H9 (cell line): ENCODE results near the gene CTLA4. TPM values are rescaled to one million over a fixed set of nuclear protein-coding genes. Genes with fewer than 3 reads are reported as not detected.

Source experiments
- DNase-seq: peaks from one replicate; pipeline ENCODE4 v3.0.0-alpha.2; 2017
- H2AFZ ChIP-seq: one replicate; pipeline ENCODE4 v1.6.1; 2013; ENCODE audit warnings: mild to moderate bottlenecking, low read length, control low read depth, moderate library complexity
- H2AK5ac ChIP-seq: 2 replicates; pipeline ENCODE4 v1.6.1; 2013; ENCODE audit warnings: low read length, control low read depth, mixed read lengths; ENCODE audit not compliant: insufficient read length
- H2BK120ac ChIP-seq: one replicate; pipeline ENCODE4 v1.6.1; 2013; ENCODE audit warnings: low read depth, mild to moderate bottlenecking, low read length, control low read depth, inconsistent platforms; ENCODE audit not compliant: poor library complexity, severe bottlenecking
- H2BK12ac ChIP-seq: 2 replicates; pipeline ENCODE4 v1.6.1; 2013; ENCODE audit warnings: low read length, control low read depth, mixed read lengths, low read depth; ENCODE audit not compliant: insufficient read length
- H2BK15ac ChIP-seq: 2 replicates; pipeline ENCODE4 v1.6.1; 2013; ENCODE audit warnings: low read depth, low read length, control low read depth
- H2BK20ac ChIP-seq: one replicate; pipeline ENCODE4 v1.6.1; 2013; ENCODE audit warnings: low read depth, mild to moderate bottlenecking, low read length, control low read depth, inconsistent platforms; ENCODE audit not compliant: poor library complexity, severe bottlenecking
- H2BK5ac ChIP-seq: 2 replicates; pipeline ENCODE4 v1.6.1; 2013; ENCODE audit warnings: low read length, control low read depth, mixed read lengths; ENCODE audit not compliant: insufficient read length
- H3K14ac ChIP-seq: 2 replicates; pipeline ENCODE4 v1.6.1; 2013; ENCODE audit warnings: low read length, control low read depth; ENCODE audit not compliant: insufficient read depth
- H3K18ac ChIP-seq: 2 replicates; pipeline ENCODE4 v1.6.1; 2013; ENCODE audit warnings: low read depth, mild to moderate bottlenecking, mixed read lengths, low read length, control low read depth; ENCODE audit not compliant: insufficient read length
- H3K23ac ChIP-seq: 2 replicates; pipeline ENCODE4 v1.6.1; 2013; ENCODE audit warnings: low read length, control low read depth, mixed read lengths, low read depth; ENCODE audit not compliant: insufficient read length
- H3K23me2 ChIP-seq: 2 replicates; pipeline ENCODE4 v1.6.1; 2013; ENCODE audit warnings: low read depth, mild to moderate bottlenecking, mixed read lengths, low read length, control low read depth; ENCODE audit not compliant: insufficient read length, poor library complexity, severe bottlenecking
- H3K27ac ChIP-seq: 2 replicates; pipeline ENCODE4 v1.5.1; 2013; ENCODE audit warnings: low read length, control low read depth, mixed read lengths, low read depth; ENCODE audit not compliant: insufficient read length
- H3K27me3 ChIP-seq: 2 replicates; pipeline ENCODE4 v1.6.1; 2013; ENCODE audit warnings: low read length, control low read depth, inconsistent platforms; ENCODE audit not compliant: insufficient read depth
- H3K4ac ChIP-seq: 2 replicates; pipeline ENCODE4 v1.6.1; 2013; ENCODE audit warnings: low read depth, mild to moderate bottlenecking, control low read depth, inconsistent platforms, low read length, moderate library complexity
- H3K4me1 ChIP-seq: 2 replicates; pipeline ENCODE4 v1.6.1; 2013; ENCODE audit warnings: low read length, control low read depth, inconsistent platforms; ENCODE audit not compliant: insufficient read depth
- H3K4me2 ChIP-seq: 2 replicates; pipeline ENCODE4 v1.6.1; 2013; ENCODE audit warnings: low read length, control low read depth, mixed read lengths; ENCODE audit not compliant: insufficient read length, insufficient read depth
- H3K56ac ChIP-seq: 2 replicates; pipeline ENCODE4 v1.6.1; 2013; ENCODE audit warnings: low read depth, mild to moderate bottlenecking, mixed read lengths, low read length, control low read depth; ENCODE audit not compliant: insufficient read length
- H3K79me1 ChIP-seq: 2 replicates; pipeline ENCODE4 v1.6.1; 2013; ENCODE audit warnings: low read depth, mild to moderate bottlenecking, moderate library complexity, low read length, control low read depth, inconsistent platforms; ENCODE audit not compliant: insufficient read depth, poor library complexity, severe bottlenecking
- H3K79me2 ChIP-seq: 2 replicates; pipeline ENCODE4 v1.6.1; 2013; ENCODE audit warnings: low read length, control low read depth, inconsistent platforms; ENCODE audit not compliant: insufficient read depth
- H3K9ac ChIP-seq: 2 replicates; pipeline ENCODE4 v1.6.1; 2013; ENCODE audit warnings: low read length, control low read depth, mixed read lengths; ENCODE audit not compliant: insufficient read length; ENCODE audit errors: extremely low read depth
- H3K9me3 ChIP-seq: one replicate; pipeline ENCODE4 v1.6.1; 2013; ENCODE audit warnings: low read depth, low read length, inconsistent platforms; ENCODE audit not compliant: control insufficient read depth
- H3T11ph ChIP-seq: one replicate; pipeline ENCODE4 v1.6.1; 2013; ENCODE audit warnings: mild to moderate bottlenecking, low read length, control low read depth, inconsistent platforms
- H4K20me1 ChIP-seq: one replicate; pipeline ENCODE4 v1.6.1; 2013; ENCODE audit not compliant: control insufficient read depth, insufficient read length, insufficient read depth
- H4K5ac ChIP-seq: 2 replicates; pipeline ENCODE4 v1.6.1; 2013; ENCODE audit warnings: low read depth, mild to moderate bottlenecking, mixed read lengths, low read length, control low read depth; ENCODE audit not compliant: insufficient read length
- H4K8ac ChIP-seq: replicated peaks from 2 replicates; pipeline ENCODE4 v1.6.1; 2013; ENCODE audit warnings: low read length, control low read depth, mixed read lengths, low read depth; ENCODE audit not compliant: insufficient read length
- H4K91ac ChIP-seq: 2 replicates; pipeline ENCODE4 v1.6.1; 2013; ENCODE audit warnings: low read depth, mild to moderate bottlenecking, moderate library complexity, mixed read lengths, low read length, control low read depth; ENCODE audit not compliant: insufficient read length
- H3K27ac Mint-ChIP-seq, 3 experiments: 2 replicates in 2 of 3; 3 replicates in 1 of 3; pipeline ENCODE4 v1.8.0; 2020 to 2021; ENCODE audit warnings: mixed read lengths in 3 of 3, mild to moderate bottlenecking in 1 of 3, moderate library complexity in 1 of 3
- H3K27me3 Mint-ChIP-seq: 2 replicates; pipeline ENCODE4 v1.8.0; 2021; ENCODE audit warnings: low read depth, mild to moderate bottlenecking, moderate library complexity, mixed read lengths
- H3K36me3 Mint-ChIP-seq, 3 experiments: 2 replicates in 2 of 3; 3 replicates in 1 of 3; pipeline ENCODE4 v1.8.0; 2020 to 2021; ENCODE audit warnings: low read depth in 3 of 3, mixed read lengths in 3 of 3; ENCODE audit not compliant: insufficient read depth in 1 of 3
- H3K4me1 Mint-ChIP-seq, 2 experiments: 2 replicates each; pipeline ENCODE4 v1.8.0; 2020; ENCODE audit warnings: mixed read lengths in 2 of 2
- H3K4me3 Mint-ChIP-seq, 2 experiments: 2 replicates in 1 of 2; 3 replicates in 1 of 2; pipeline ENCODE4 v1.8.0; 2020 to 2021; ENCODE audit warnings: mild to moderate bottlenecking in 2 of 2, mixed read lengths in 2 of 2, moderate library complexity in 1 of 2
- H3K9me3 Mint-ChIP-seq, 2 experiments: 2 replicates in 1 of 2; 3 replicates in 1 of 2; pipeline ENCODE4 v1.8.0; 2020; ENCODE audit warnings: mild to moderate bottlenecking in 2 of 2, mixed read lengths in 2 of 2, moderate library complexity in 1 of 2
- CTCF ChIP-seq: fragments of 200-600 bp; sonication (generic); conservative IDR thresholded peaks from 3 replicates; pipeline ENCODE4 v1.8.0; 2021; ENCODE audit warnings: antibody characterized with exemption, mild to moderate bottlenecking
- WGBS: extraction: QIAGEN DNeasy Blood & Tissue Kit; methylation state at CpG from one replicate; pipeline ENCODE4 v1.1.7; 2013; ENCODE audit warnings: missing lambda C conversion rate, low lambda C conversion rate, mixed read lengths; ENCODE audit not compliant: insufficient read length; ENCODE audit errors: extremely low coverage; 5-methylcytosine and 5-hydroxymethylcytosine counted together
- total RNA-seq: library from RNA; stranded (reverse); gene quantifications from 2 replicates; pipeline ENCODE4 v1.2.1, GENCODE V29; 2021

Gene CTLA4
- total RNA-seq, 1 experiment from 2014 or later = not detected

GRCh38 chr2:203889944-203890343 is 22.4 kb downstream of the CTLA4 start:
- Mint-ChIP-seq H3K4me1 (peaks cover 3 to 5% of the 10 kb centered on the region in 2 experiments), H3K27ac (no peak overlapping the region), H3K4me3 (no peak overlapping the region), H3K36me3 (no peaks in the 10 kb centered on the region), H3K27me3 (no peaks in the 10 kb centered on the region), H3K9me3 (peaks cover 0 to 2% of the 10 kb centered on the region in 2 experiments; a peak in 1 of 5 replicates)
- Histone ChIP-seq H2BK20ac (no peak overlapping the region), H3K4me2 (no peak overlapping the region), H3K9ac (no peak overlapping the region), H3K23me2 (no peaks in the 10 kb centered on the region), H3K9me3 (no peaks in the 10 kb centered on the region), H2AK5ac (no peak overlapping the region), H3K23ac (no peak overlapping the region), H2AFZ (no peak overlapping the region), H2BK12ac (no peak overlapping the region), H3K14ac (no peak overlapping the region), H3K79me1 (no peaks in the 10 kb centered on the region), H3K27ac (no peak overlapping the region), H4K20me1 (no peaks in the 10 kb centered on the region), H3K56ac (no peak overlapping the region), H4K91ac (no peak overlapping the region), H3K79me2 (no peaks in the 10 kb centered on the region), H3K4ac (no peak overlapping the region), H2BK5ac (no peak overlapping the region), H2BK120ac (no peak overlapping the region), H2BK15ac (no peak overlapping the region), H3K18ac (no peak overlapping the region), H3K4me1 (no peaks in the 10 kb centered on the region), H3T11ph (no peak overlapping the region), H3K27me3 (no peaks in the 10 kb centered on the region), H4K5ac (no peak overlapping the region), H4K8ac (no peak overlapping the region)
- no CpG with 5 or more reads among the region's 1 CpG for WGBS
- TF ChIP-seq CTCF = no peak
- DNase-seq = no peak
